Fibroblast of skin of left quadriceps (primary cell): ENCODE results near the gene LMNB1.
"Not testable (repeated sequence)": the region's sequence is repeated elsewhere in the genome, so short reads cannot be mapped to it uniquely, and the experiment has no call there.

ENCODE experiments used
- DNase-seq, 2 experiments: peaks; one replicate each; pipeline ENCODE4 v3.0.0-alpha.2; 2013; ENCODE audit warnings: low read depth in 2 of 2

The LMNB1 gene

DNA sequence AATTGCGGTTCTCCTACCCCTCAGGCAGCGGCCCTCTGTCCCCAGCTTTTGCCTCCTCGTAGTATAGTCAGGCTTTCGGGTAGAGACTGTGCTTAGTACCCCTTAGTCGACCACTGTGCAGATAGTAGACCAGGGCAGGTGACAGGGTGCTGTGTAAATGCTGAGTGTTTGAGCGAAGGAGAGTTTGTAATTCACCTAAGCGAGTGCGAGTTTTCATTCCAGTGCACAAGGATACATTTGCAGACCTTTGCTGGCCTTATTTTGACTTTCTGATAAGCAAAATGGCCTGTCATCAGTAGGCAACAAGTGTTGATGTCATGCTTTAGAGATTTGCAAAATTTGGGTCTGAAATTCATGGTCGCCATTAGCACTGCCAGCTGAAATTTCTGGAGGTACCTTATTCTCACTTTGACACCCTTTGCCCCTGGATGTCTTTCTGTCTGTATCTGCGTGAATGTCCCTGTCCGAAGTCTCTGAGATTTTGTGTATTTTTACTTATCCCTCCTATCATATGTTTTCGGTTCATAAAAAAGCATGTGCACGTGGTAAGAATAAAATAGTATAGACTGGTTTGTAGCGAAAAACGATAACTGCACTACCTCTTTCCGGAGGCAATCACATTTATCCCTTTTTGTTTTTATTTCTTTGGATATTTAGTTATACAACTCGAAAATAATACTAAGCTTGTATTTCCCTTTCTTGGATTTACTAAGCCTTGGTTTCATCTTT is 1.9 kb downstream of the LMNB1 start:
- no peak for DNase-seq

GRCh38 chr5:126780165-126780827 is 3.4 kb downstream of the LMNB1 start:
- DNase-seq: peak; percentile 60 to 62

GRCh38 chr5:126788409-126788808 is 11.5 kb downstream of the LMNB1 start:
- not testable (repeated sequence) for DNase-seq

DNA sequence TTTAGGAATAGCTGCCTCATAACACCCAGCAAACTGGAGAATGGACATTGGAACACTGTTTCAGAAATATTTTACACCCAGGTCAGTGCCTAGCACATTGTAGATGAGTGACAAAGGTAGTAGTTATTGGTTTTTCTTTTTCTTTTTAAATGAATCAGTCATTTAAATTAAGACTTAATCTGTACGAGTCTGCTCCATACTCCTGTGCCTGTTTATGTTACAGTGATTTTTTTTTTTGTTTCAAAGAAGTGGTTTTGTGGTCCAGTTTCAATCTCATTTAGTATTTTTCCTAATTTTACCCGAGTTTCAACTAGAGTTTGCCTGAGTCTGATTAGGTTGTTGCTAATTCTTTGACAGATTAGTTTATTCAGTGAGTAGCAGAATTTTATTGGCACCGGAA is 16.2 kb downstream of the LMNB1 start:
- DNase-seq: no peak

- DNase-seq: not testable (repeated sequence)
Measured at GRCh38 chr5:126793648-126794047, 16.7 kb downstream of the LMNB1 start.

- no peak for DNase-seq
Measured at GRCh38 chr5:126794157-126794828, 17.4 kb downstream of the LMNB1 start.

DNA sequence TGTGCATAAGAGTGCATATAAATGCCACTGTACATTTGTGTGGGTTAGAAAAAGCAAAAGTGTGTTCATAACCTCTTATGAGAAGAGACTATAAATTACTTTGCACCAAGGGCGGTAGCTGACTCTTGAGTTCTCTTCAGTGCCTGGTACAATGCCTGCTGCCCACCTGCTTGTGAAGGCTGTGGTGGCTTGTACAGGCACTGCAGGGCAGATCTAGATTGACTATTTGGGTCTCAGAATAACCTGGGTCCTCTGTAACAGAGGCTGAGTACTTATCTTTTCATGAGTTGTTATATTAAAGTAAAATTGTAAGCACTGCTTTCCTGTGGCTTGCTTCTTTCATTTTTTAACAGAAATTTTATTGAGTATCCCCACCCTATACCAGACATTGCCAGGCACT is 22.8 kb downstream of the LMNB1 start:
- DNase-seq: no peak

DNA sequence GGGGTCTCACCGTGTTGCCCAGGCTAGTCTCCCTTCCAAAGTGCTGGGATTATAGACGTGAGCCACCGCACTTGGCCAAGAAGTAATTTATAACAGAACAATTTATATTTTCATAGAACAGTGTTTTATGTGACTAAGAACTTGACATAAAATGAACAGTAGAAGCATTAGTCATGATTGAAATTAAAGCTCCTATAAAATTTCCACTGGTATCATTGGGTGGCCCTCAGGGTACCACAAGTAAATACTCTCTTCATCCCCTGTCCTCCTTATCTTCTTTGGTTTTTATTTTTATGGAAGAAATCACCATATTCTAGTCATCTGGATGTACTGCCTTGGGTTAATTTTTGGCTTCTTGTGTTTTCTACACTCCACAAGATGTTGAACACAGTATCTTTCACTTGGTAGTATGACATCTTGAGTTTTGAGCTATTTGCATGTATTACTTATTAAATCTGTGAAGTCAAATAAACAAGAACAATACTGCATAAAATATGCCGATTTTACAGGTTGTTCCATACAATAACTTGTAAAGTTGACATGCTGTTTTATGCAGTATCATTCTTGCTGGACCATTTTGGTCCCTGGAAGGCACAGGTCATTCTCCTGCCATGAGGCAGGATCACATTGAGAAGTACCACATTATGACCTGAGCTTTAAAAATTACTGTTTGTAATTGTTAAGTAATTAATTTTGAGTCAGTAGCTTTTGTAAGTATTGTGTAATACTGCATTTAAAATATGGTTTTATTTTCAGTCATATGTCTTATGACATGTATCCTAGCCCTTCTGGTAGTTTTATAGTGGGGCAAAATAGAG is 24.4 kb downstream of the LMNB1 start:
- no peak for DNase-seq

- DNase-seq: peak; percentile 40 to 44
Measured at GRCh38 chr5:126801992-126802294, 25.0 kb downstream of the LMNB1 start.

GRCh38 chr5:126805063-126805462 is 28.1 kb downstream of the LMNB1 start:
- peak; percentile 50 to 59 for DNase-seq

GRCh38 chr5:126808521-126808988 is 31.6 kb downstream of the LMNB1 start:
- peak; percentile 20 to 21 for DNase-seq

DNA sequence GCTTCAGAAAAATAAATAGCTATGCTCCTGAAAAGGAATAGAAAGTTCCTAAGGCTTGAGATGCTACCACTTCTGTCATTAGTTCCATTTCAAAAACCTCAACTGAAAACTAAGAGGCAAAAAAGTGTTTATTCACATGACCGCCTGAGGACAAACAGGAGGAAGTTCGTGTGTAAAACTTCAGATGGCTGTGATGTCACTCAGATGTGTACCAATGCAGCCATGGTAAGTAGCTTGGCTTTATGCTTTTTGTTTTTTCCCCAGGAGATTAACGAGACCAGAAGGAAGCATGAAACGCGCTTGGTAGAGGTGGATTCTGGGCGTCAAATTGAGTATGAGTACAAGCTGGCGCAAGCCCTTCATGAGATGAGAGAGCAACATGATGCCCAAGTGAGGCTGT is 33.0 kb downstream of the LMNB1 start:
- DNase-seq: no peak

- DNase-seq: no peak
Measured at GRCh38 chr5:126810596-126811380, 33.9 kb downstream of the LMNB1 start.

DNA sequence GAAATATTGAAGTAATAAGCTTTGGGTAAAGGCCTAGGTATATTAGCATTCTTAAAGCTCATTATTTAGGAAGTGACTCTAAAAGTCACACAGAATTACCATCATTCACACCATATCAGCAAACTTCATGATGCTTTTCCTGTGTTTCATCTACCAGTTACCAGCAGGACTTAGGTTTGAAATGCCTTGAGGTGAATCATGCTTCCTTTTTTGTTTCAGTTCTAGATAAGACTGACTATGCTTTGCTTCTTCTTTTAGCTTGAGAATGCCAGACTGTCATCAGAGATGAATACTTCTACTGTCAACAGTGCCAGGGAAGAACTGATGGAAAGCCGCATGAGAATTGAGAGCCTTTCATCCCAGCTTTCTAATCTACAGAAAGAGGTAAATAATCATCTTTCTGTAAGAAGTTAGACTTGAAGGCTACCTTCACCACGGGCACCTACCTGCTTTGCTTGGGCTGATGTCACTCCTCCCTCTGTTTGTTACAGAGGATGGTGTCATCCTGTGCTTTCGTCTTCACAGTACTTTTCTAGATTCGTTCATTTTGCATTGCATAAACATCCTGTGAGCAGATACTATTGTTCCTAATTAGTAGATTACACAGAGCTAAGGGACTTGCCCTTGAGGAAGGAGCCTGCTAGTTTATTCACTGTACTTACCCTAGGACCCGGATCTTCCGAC is 34.7 kb downstream of the LMNB1 start:
- peak in 1 of 2 experiments; percentile 9 for DNase-seq

DNA sequence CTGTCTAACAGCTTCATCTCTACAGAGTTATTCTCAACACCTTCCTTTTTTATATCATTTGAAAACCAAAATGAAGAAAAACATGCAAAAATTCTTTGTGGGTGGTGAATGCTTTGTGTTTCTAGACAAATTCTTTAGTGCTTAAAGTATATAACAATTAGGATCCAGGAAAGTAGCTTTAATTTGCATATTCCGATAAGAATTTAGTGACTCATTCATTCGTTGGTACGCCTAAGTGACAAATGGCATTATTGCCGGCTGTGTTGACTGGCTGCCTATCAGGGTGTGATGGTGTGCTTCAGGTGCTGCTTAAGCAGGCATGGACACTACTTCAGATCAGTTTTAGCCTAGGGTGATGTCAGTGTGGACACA is 35.2 kb downstream of the LMNB1 start:
- DNase-seq: no peak

- not testable (repeated sequence) for DNase-seq
Measured at GRCh38 chr5:126813799-126814198, 36.9 kb downstream of the LMNB1 start.

- DNase-seq: no peak
Measured at GRCh38 chr5:126814721-126815404, 37.9 kb downstream of the LMNB1 start.

DNA sequence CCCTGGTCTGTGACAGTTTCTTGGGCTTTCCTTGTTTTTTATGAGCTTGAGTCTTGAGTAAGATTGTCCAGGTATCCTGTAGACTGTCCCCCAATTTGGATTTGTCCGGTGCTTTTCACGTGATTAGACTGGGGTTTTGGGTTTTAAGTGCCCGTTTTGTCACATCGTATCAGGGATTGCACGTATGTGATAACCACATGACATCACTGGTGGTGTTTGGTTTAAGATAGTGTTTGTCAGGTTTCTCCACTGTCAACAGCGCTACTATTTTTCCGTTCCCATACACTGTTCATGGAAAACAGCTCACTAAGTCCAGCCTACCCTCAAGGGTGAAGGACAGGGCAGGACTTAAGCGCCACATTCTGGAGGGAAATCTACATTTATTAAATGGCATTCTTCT is 39.7 kb downstream of the LMNB1 start:
- no peak for DNase-seq

- DNase-seq: no peak
Measured at GRCh38 chr5:126818736-126819135, 41.8 kb downstream of the LMNB1 start.

GRCh38 chr5:126819253-126819652 is 42.3 kb downstream of the LMNB1 start:
- DNase-seq: no peak
